CD14-positive monocyte (primary cell): ENCODE measurements around the gene ZNF467. TPM values are rescaled to one million over a fixed set of nuclear protein-coding genes. Genes with fewer than 3 reads are reported as not detected.

Experiments
- DNase-seq, 3 donors: peaks; one replicate each; pipeline ENCODE4 v3.0.0-alpha.2; 2011 to 2022
- H2AFZ ChIP-seq: 2 replicates; pipeline ENCODE4 v1.6.0; 2012; ENCODE audit warnings: mild to moderate bottlenecking, low read depth, low read length, inconsistent platforms; ENCODE audit not compliant: insufficient read depth, poor library complexity, severe bottlenecking
- H3K27ac ChIP-seq, 2 donors: 1 replicate in 1 of 2; 2 replicates in 1 of 2; pipeline ENCODE4 v1.5.1; 2012 to 2013; ENCODE audit warnings: low read length in 2 of 2, control low read depth in 1 of 2, inconsistent platforms in 1 of 2, low read depth in 1 of 2, mild to moderate bottlenecking in 1 of 2
- H3K27me3 ChIP-seq, 2 donors: one replicate each; pipeline versions ENCODE4 v1.6.0 to v1.6.1; 2011 to 2013; ENCODE audit warnings: low read length in 2 of 2; ENCODE audit not compliant: control insufficient read depth in 2 of 2, insufficient read depth in 2 of 2
- H3K36me3 ChIP-seq, 2 donors: replicated peaks in 1 of 2; 1 replicate in 1 of 2; 2 replicates in 1 of 2; pipeline versions ENCODE4 v1.5.1 to v1.6.1; 2012 to 2013; ENCODE audit warnings: low read length in 2 of 2, control low read depth in 1 of 2, inconsistent platforms in 1 of 2, mild to moderate bottlenecking in 1 of 2; ENCODE audit not compliant: insufficient read depth in 2 of 2, control insufficient read depth in 1 of 2
- H3K4me1 ChIP-seq, 2 donors: 1 replicate in 1 of 2; 2 replicates in 1 of 2; pipeline versions ENCODE4 v1.5.1 to v1.6.1; 2012 to 2013; ENCODE audit warnings: low read length in 2 of 2, control low read depth in 1 of 2, inconsistent platforms in 1 of 2, mild to moderate bottlenecking in 1 of 2, moderate library complexity in 1 of 2; ENCODE audit not compliant: insufficient read depth in 2 of 2, control insufficient read depth in 1 of 2
- H3K4me2 ChIP-seq: replicated peaks from 2 replicates; pipeline ENCODE3; 2012; ENCODE audit warnings: low read length, moderate library complexity, mild to moderate bottlenecking; ENCODE audit not compliant: poor library complexity, severe bottlenecking; ENCODE audit errors: extremely low read depth
- H3K4me3 ChIP-seq, 3 experiments: fragments of 200-600 bp in 1 of 3; sonication (generic) in 1 of 3; replicated peaks in 1 of 3; 1 replicate in 2 of 3; 2 replicates in 1 of 3; pipeline ENCODE4 v1.5.1; 2011 to 2013; ENCODE audit warnings: low read length in 3 of 3, mild to moderate bottlenecking in 3 of 3, control low read depth in 2 of 3, low read depth in 2 of 3, inconsistent platforms in 1 of 3, moderate library complexity in 1 of 3
- H3K79me2 ChIP-seq: 2 replicates; pipeline ENCODE4 v1.6.0; 2012; ENCODE audit warnings: mild to moderate bottlenecking, control low read depth, inconsistent platforms, low read length, moderate library complexity; ENCODE audit not compliant: insufficient read depth
- H3K9ac ChIP-seq: 2 replicates; pipeline ENCODE4 v1.6.0; 2017; ENCODE audit warnings: low read length, mild to moderate bottlenecking; ENCODE audit not compliant: insufficient read depth, poor library complexity, severe bottlenecking
- H3K9me3 ChIP-seq, 2 donors: replicated peaks in 1 of 2; 1 replicate in 1 of 2; 2 replicates in 1 of 2; pipeline versions ENCODE4 v1.5.1 to v1.6.1; 2012 to 2013; ENCODE audit warnings: low read length in 2 of 2, control low read depth in 1 of 2; ENCODE audit not compliant: control insufficient read depth in 1 of 2, insufficient read depth in 1 of 2
- H4K20me1 ChIP-seq: 2 replicates; pipeline ENCODE4 v1.6.0; 2012; ENCODE audit warnings: mild to moderate bottlenecking, low read length, control low read depth, moderate library complexity; ENCODE audit not compliant: insufficient read depth
- H3K27ac Mint-ChIP-seq, 7 donors: one replicate each; pipeline ENCODE4 v1.8.0; 2020; ENCODE audit warnings: mild to moderate bottlenecking in 7 of 7, mixed read lengths in 7 of 7, moderate library complexity in 6 of 7, inconsistent platforms in 2 of 7
- H3K27me3 Mint-ChIP-seq, 3 donors: one replicate each; pipeline ENCODE4 v1.8.0; 2021 to 2022; ENCODE audit warnings: low read depth in 3 of 3, mild to moderate bottlenecking in 3 of 3, mixed read lengths in 3 of 3, moderate library complexity in 3 of 3, inconsistent platforms in 1 of 3
- H3K36me3 Mint-ChIP-seq, 2 donors: one replicate each; pipeline ENCODE4 v1.8.0; 2020; ENCODE audit warnings: mixed read lengths in 2 of 2, inconsistent platforms in 1 of 2, mild to moderate bottlenecking in 1 of 2
- H3K4me1 Mint-ChIP-seq: one replicate; pipeline ENCODE4 v1.8.0; 2020; ENCODE audit warnings: mild to moderate bottlenecking, mixed read lengths
- H3K4me3 Mint-ChIP-seq, 2 donors: one replicate each; pipeline ENCODE4 v1.8.0; 2020; ENCODE audit warnings: mild to moderate bottlenecking in 2 of 2, mixed read lengths in 2 of 2, moderate library complexity in 1 of 2
- H3K9me3 Mint-ChIP-seq, 7 donors: one replicate each; pipeline ENCODE4 v1.8.0; 2020 to 2022; ENCODE audit warnings: mixed read lengths in 7 of 7, mild to moderate bottlenecking in 6 of 7, moderate library complexity in 6 of 7, inconsistent platforms in 2 of 7
- CTCF ChIP-seq: fragments of 200-600 bp; IDR thresholded peaks from one replicate; pipeline ENCODE4 v1.8.0; 2022; ENCODE audit warnings: antibody characterized with exemption, mild to moderate bottlenecking
- WGBS: methylation state at CpG from one replicate; pipeline ENCODE4 v1.1.5; 2013; ENCODE audit warnings: missing lambda C conversion rate; ENCODE audit not compliant: insufficient coverage; 5-methylcytosine and 5-hydroxymethylcytosine counted together
- intact Hi-C, 2 donors: fragments of 100-400 bp; cut with micrococcal nuclease; formaldehyde crosslinking; loops; one replicate each; pipeline versions ENCODE4 v1.15.0 to v1.15.1; 2023
- polyA plus RNA-seq, 3 donors: library from polyadenylated mRNA; depleted of rRNA in 1 of 3; unstranded in 2 of 3; stranded (reverse) in 1 of 3; fragments of 300-500 nt in 2 of 3; fragments of >200 nt in 1 of 3; fragmentation: Illumina TruSeq in 2 of 3; gene quantifications; 1 replicate in 2 of 3; 2 replicates in 1 of 3; pipeline ENCODE4 v1.2.3, GENCODE V29; 2012 to 2021

Gene ZNF467
- polyA plus RNA-seq, 3 donors, result 43.4 to 100 (median 52.8) TPM

GRCh38 chr7:149761307-149761706, 12.1 kb downstream of the ZNF467 start:
- peaks cover 17 to 20% of the 10 kb centered on the region in 2 donors for H3K36me3 Mint-ChIP-seq
- Histone ChIP-seq H4K20me1 (peaks cover 44% of the 10 kb centered on the region), H3K27me3 (no peaks in the 10 kb centered on the region), H3K4me3 (no peak overlapping the region), H3K9me3 (peaks cover 11% of the 10 kb centered on the region in 2 donors), H2AFZ (no peak overlapping the region), H3K4me2 (no peak overlapping the region), H3K9ac (no peak overlapping the region), H3K36me3 (peaks cover 10 to 29% of the 10 kb centered on the region in 2 donors), H3K79me2 (no peaks in the 10 kb centered on the region), H3K4me1 (no peaks in the 10 kb centered on the region), H3K27ac (no peak overlapping the region)
- intact Hi-C loops, result no loop called here
- H3K4me1 Mint-ChIP-seq, result no peaks in the 10 kb centered on the region
- peaks cover 0 to 14% (median 2%) of the 10 kb centered on the region in 3 donors for H3K27me3 Mint-ChIP-seq
- no peak for TF ChIP-seq CTCF
- no peak overlapping the region for H3K4me3 Mint-ChIP-seq
- 80% methylated on average over 2 of the region's 5 CpGs for WGBS
- H3K9me3 Mint-ChIP-seq, result peaks cover 4 to 14% (median 10%) of the 10 kb centered on the region in 7 donors
- peak overlapping the region in 1 of 7 donors; percentile 33 for H3K27ac Mint-ChIP-seq
- no peak for DNase-seq

GRCh38 chr7:149760538-149760937, 12.8 kb downstream of the ZNF467 start:
- peaks cover 36% of the 10 kb centered on the region for H4K20me1 ChIP-seq
- 100% methylated on average over 1 of the region's 6 CpGs for WGBS
- H3K4me3 ChIP-seq, result no peak overlapping the region
- H3K4me2 ChIP-seq, result no peak overlapping the region
- DNase-seq, result no peak
- H3K27me3 ChIP-seq, result no peaks in the 10 kb centered on the region
- H3K27ac ChIP-seq, result no peak overlapping the region
- H3K9ac ChIP-seq, result no peak overlapping the region
- peaks cover 13% of the 10 kb centered on the region in 2 donors for H3K36me3 Mint-ChIP-seq
- intact Hi-C loops, result no loop called here
- no peaks in the 10 kb centered on the region for H3K4me1 Mint-ChIP-seq
- H3K4me1 ChIP-seq, result no peaks in the 10 kb centered on the region
- no peaks in the 10 kb centered on the region for H3K79me2 ChIP-seq
- H3K36me3 ChIP-seq, result peaks cover 4 to 21% of the 10 kb centered on the region in 2 donors
- peaks cover 0 to 13% (median 3%) of the 10 kb centered on the region in 3 donors for H3K27me3 Mint-ChIP-seq
- peaks cover 0 to 8% (median 3%) of the 10 kb centered on the region in 7 donors for H3K9me3 Mint-ChIP-seq
- H3K9me3 ChIP-seq, result peaks cover 3 to 4% of the 10 kb centered on the region in 2 donors
- H2AFZ ChIP-seq, result no peak overlapping the region
- no peak for TF ChIP-seq CTCF
- no peak overlapping the region for H3K27ac Mint-ChIP-seq
- H3K4me3 Mint-ChIP-seq, result no peak overlapping the region
